ENCODE results near the gene NRIP1.

DNA sequence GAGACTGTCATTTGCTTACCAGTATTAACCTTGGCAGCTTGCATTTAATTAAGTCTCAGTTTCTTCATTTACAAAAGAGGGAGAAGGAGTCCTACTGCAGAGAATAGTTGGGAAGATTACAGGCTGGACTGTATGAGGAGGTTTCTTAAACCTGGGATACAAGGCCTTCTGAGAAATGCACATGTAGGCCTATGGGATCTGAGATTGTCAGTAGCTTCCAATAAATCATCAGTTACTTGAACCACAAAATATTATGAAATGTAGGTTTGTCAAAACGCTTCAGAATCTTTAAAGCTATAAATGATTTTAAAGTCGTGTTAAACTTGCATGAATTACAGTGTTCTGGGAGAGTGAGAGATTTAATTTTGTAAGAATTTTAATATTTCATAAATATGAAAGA, 69.6 kb downstream of the NRIP1 start:
- TF ChIP-seq CTCF (IDR thresholded peaks at IDR 0.05) = no peak
- no peak for TF ChIP-seq POLR2AphosphoS5 (IDR thresholded peaks at IDR 0.05)
- TF ChIP-seq POLR2A (IDR thresholded peaks at IDR 0.05) = no peak
- no peak for TF ChIP-seq EP300 (IDR thresholded peaks at IDR 0.05)

All from suprapubic skin (tissue), 4 donors.